ENCODE data around the gene PRDM16.
A peak's percentile ranks its signal among the peaks of the same experiment; 100 is the strongest.

PRDM16 gene

DNA sequence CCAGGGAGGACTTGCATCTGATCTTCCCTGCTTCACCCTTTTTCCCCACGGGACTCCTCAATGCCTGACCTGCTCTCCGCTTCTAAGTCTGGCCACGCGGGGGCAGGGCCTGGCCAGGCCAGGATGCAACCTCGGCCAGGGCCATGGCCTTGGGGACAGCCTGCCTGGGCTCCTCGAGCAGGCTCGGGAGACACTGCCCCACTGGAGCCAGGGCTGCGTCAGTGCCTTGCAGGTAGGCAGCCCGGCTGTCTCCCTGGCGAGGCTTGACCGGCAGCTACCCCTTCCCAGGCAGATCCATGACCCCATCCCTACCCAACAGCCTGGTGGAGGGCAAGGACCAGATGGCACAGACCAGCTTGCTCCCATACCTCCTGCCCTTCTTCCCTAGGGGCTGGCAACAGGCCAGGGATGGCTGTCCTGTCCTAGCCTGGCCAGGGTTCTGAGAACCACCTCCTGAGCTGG is 2.7 kb upstream of the PRDM16 start:
- TF ChIP-seq, protein P1, sequence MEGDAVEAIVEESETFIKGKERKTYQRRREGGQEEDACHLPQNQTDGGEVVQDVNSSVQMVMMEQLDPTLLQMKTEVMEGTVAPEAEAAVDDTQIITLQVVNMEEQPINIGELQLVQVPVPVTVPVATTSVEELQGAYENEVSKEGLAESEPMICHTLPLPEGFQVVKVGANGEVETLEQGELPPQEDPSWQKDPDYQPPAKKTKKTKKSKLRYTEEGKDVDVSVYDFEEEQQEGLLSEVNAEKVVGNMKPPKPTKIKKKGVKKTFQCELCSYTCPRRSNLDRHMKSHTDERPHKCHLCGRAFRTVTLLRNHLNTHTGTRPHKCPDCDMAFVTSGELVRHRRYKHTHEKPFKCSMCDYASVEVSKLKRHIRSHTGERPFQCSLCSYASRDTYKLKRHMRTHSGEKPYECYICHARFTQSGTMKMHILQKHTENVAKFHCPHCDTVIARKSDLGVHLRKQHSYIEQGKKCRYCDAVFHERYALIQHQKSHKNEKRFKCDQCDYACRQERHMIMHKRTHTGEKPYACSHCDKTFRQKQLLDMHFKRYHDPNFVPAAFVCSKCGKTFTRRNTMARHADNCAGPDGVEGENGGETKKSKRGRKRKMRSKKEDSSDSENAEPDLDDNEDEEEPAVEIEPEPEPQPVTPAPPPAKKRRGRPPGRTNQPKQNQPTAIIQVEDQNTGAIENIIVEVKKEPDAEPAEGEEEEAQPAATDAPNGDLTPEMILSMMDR (conservative IDR thresholded peaks at IDR 0.05; ENCODE audit: low read depth) = no peak
- POLR2A ChIA-PET (ENCODE audit: low non-redundant PET) = no interaction called here

DNA sequence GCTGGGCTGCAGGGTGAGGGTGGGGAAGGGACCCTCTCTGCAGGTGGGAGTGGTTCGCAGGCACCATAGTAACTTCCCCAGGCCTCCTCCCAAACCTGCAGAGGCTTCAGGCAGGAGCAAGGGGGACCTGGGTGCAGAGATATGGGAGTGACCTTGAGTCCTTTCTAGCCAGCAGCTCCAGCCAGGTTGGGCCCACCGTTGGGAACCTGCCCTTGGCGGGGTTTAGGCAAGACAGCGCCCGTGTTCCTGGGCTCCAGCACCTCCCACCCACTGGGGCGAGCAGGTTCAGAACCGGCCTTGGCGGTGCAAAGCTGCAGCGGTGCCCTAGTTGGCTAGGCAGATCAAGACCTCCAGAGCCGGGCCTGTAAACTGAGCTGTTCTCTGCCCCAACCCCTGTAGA is 2.2 kb upstream of the PRDM16 start:
- TF ChIP-seq, protein P1 (conservative IDR thresholded peaks at IDR 0.05; ENCODE audit: low read depth) = no peak
- POLR2A ChIA-PET (ENCODE audit: low non-redundant PET) = no interaction called here
- no peak overlapping the region for H3K27ac ChIP-seq
- CTCF ChIA-PET = interaction anchor here (0.6 kb wide), 2 partner anchors 10 to 892 kb away, joined by 3 to 6 read pairs; no protein-coding TSS in a partner anchor
- DNase-seq (ENCODE audit: low spot score) = no peak

More for the DNA sequence above, 2.7 kb upstream of the PRDM16 start:
- CTCF ChIA-PET = interaction anchor here (0.6 kb wide), 1 partner anchor 892 kb away, joined by 6 read pairs; no protein-coding TSS in a partner anchor
- DNase-seq (ENCODE audit: low spot score) = no peak
- no peak overlapping the region for H3K27ac ChIP-seq

DNA sequence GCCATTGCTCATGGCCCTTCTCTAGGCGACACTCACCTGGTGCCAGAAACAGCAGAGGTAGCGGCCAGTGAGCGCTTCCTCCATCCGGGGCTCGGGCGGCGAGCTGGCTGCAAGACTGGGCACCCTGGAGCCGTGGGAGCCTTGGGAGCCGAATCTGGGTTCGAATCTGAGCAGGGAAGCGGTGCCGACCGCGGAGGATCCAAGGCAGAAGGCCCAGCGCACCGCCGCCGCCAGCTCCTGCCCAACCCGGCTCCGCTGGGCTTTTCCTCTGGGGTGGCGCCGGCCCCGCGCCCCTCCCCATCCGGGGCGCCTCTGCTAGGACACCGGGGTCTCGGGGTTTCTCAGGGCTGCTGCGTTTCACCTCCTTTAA is 1.7 kb upstream of the PRDM16 start:
- H3K27ac ChIP-seq = no peak overlapping the region
- no peak for DNase-seq (ENCODE audit: low spot score)
- ChIA-PET POLR2A (ENCODE audit: low non-redundant PET) (no interaction called here), CTCF (interaction anchor here (0.6 kb wide), 1 partner anchor 10 kb away, joined by 3 read pairs; no protein-coding TSS in a partner anchor)
- TF ChIP-seq, protein P1 (conservative IDR thresholded peaks at IDR 0.05; ENCODE audit: low read depth) = no peak

DNA sequence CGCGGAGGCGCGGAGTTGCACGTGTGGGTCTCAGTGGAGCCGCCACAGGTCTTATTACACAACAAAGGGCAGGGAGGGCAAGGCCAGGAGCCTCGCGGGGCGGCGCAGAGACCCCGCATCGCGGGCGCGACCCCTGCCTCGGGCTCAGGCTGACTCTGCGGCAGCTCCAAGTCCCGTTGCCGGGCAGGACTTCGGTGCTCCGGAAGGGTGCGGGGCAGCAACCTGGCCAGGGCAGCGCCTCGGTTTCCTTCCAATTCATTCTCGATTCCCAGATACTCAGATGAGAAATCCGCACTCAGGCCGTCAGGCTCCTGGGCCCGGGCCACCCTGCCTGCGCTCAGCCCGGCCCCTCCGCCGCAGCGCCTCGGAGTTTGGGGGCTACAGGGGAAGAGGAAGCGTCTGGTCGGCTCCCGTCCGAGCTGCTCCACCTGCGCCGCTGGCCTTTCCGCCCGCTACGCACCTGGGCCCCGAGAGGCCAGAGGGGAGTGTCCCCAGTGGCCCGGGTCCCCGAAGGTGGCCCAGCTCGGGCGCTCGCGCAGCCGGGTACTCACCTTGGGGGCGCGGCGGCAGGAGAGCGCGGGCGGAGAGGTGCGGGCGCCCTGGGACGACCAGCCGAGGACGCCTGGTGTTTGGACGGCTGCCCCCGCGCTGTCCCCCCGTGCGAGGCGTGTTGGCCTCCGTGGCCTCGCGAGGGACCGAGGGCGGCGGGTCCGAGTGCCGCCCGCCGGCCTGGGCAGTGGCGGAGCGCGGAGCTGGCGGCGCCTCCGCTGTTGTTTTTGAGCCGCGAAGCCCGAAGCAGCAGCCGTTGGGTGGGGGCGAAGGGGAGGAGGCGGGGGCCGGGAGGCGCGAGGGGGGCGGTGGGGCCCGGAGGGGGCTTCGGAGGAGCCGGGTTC is 1.1 kb upstream of the PRDM16 start:
- no peak for DNase-seq (ENCODE audit: low spot score)
- no peak overlapping the region for H3K27ac ChIP-seq
- ChIA-PET POLR2A (ENCODE audit: low non-redundant PET) (no interaction called here), CTCF (interaction anchor here (0.6 kb wide), 1 partner anchor 191 kb away, joined by 3 read pairs; no protein-coding TSS in a partner anchor)
- TF ChIP-seq, protein P1 (conservative IDR thresholded peaks at IDR 0.05; ENCODE audit: low read depth) = no peak

DNA sequence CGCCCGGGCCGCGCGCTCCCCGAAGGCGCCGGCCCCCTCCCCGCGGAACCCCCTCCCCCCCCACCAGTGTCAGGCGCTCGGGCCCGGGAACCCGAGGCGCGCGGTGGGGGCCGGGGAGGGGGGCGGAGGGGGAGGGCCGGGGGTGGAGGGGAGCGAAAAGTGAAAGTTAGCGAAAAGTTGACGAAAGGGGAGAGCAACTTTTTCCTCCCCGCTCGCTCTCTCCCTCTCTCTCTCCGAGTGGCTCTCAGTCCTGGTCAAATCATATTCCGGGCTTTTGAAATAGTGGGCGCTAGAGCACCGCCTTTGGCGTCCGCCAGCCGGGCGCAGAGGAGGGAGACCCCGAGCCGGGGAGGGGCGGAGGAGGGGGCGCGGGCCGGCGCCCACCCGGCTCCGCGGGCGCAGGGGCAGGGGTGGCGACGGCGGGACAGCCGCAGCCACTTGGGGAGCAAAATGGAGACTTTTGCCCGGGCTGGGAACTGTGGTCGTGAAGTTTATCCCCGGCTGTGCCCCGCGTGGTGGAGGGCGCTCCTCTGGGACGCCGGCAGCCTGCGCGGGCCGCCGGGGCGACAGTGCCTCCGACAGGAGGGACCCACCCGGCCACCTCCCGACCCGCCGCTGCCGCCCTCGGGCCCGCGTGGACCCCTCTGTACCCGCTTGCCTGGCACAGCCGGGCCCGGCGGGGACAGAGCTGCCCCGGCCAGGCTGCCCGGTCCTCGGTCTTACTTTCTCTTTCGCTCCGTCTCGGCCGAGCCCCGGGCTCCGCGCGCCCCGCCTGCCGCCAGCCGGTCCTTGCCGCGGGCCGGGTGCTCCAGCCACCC is 697 bp downstream of the PRDM16 start:
- POLR2A ChIA-PET (ENCODE audit: low non-redundant PET) = interaction anchor here (0.5 to 0.6 kb wide), 2 partner anchors 89 to 139 kb away, joined by 3 to 13 read pairs; no protein-coding TSS in a partner anchor
- TF ChIP-seq, protein P1 (conservative IDR thresholded peaks at IDR 0.05; ENCODE audit: low read depth) = 0 out of 2 replicates have a peak, but pooled peaks have one; percentile 21
- CTCF ChIA-PET = interaction anchor here (1.0 kb wide), 1 partner anchor 354 kb away, joined by 3 read pairs; no protein-coding TSS in a partner anchor

DNA sequence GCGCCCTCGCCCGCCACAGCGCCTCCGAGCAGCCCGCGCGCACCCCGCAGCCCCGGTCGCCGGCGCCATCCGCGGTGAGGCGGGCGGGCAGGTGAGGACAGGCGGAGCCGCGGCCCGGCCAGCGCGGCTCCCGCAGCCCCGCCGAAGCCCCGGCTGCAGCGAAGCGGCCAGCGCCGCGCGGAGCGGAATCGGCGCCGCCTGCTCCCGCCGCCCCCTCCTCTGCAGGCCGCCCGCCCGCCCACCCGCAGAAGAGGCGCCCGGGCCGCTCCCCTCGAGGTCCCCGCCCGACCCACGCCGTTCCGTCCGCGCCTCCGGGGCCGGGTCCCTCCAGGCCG is 1.3 kb downstream of the PRDM16 start:
- CTCF ChIA-PET = no interaction called here
- TF ChIP-seq, protein P1 (conservative IDR thresholded peaks at IDR 0.05; ENCODE audit: low read depth) = no peak
- POLR2A ChIA-PET (ENCODE audit: low non-redundant PET) = interaction anchor here (0.5 to 0.6 kb wide), 2 partner anchors 89 to 138 kb away, joined by 3 to 13 read pairs; no protein-coding TSS in a partner anchor
- H3K27ac ChIP-seq = no peak overlapping the region
- DNase-seq (ENCODE audit: low spot score) = no peak

More for the DNA sequence above, 697 bp downstream of the PRDM16 start:
- peak; percentile 23 for DNase-seq (ENCODE audit: low spot score)
- H3K27ac ChIP-seq = peak overlapping the region; percentile 34; the same call in 1 of the 2 replicates
